CD4-positive, alpha-beta T cell (primary cell): ENCODE data around the gene SNX17. TPM values are rescaled to one million over a fixed set of nuclear protein-coding genes. Genes with fewer than 3 reads are reported as not detected.
"Not testable (repeated sequence)": the region's sequence is repeated elsewhere in the genome, so short reads cannot be mapped to it uniquely, and the experiment has no call there.

ENCODE experiments used
- ATAC-seq: fragments of 200-7000 bp; cut with Tn5 transposase; one replicate; pipeline ENCODE4 v1.10.0; 2022; ENCODE audit warnings: mild to moderate bottlenecking; ENCODE audit not compliant: poor library complexity
- CTCF ChIA-PET: fragments of 350-600 bp; sonication (Branson Sonifier 250); formaldehyde crosslinking; loops from one replicate; lab custom pipeline; 2021; ENCODE audit warnings: antibody characterized with exemption, inconsistent platforms; lab: Charles Lee
- POLR2A ChIA-PET: fragments of 350-600 bp; sonication (Branson Sonifier 250); formaldehyde crosslinking; loops from one replicate; lab custom pipeline; 2021; ENCODE audit warnings: antibody characterized with exemption, inconsistent platforms; lab: Charles Lee
- DNase-seq, 14 experiments: peaks; one replicate each; pipeline ENCODE4 v3.0.0-alpha.2; 2013 to 2020; ENCODE audit warnings: mixed read lengths in 2 of 14
- H3K27ac ChIP-seq, 2 donors: one replicate each; pipeline versions ENCODE4 v1.5.1 to v1.7.0; 2013; ENCODE audit warnings: low read length in 2 of 2, low read depth in 1 of 2, mild to moderate bottlenecking in 1 of 2
- H3K27me3 ChIP-seq, 2 experiments: 1 replicate in 1 of 2; 2 replicates in 1 of 2; pipeline versions ENCODE4 v1.6.1 to v1.7.0; 2013; ENCODE audit warnings: low read length in 2 of 2, control low read depth in 1 of 2, mild to moderate bottlenecking in 1 of 2, moderate library complexity in 1 of 2; ENCODE audit not compliant: insufficient read depth in 2 of 2, control insufficient read depth in 1 of 2
- H3K36me3 ChIP-seq: one replicate; pipeline ENCODE4 v1.6.1; 2013; ENCODE audit warnings: low read length, control low read depth; ENCODE audit not compliant: insufficient read depth
- H3K4me1 ChIP-seq: one replicate; pipeline ENCODE4 v1.6.1; 2013; ENCODE audit warnings: low read length, control low read depth; ENCODE audit not compliant: insufficient read depth
- H3K4me3 ChIP-seq: one replicate; pipeline ENCODE4 v1.5.1; 2013; ENCODE audit warnings: mild to moderate bottlenecking, low read length, moderate library complexity
- H3K9me3 ChIP-seq, 2 experiments: 1 replicate in 1 of 2; 2 replicates in 1 of 2; pipeline versions ENCODE4 v1.6.1 to v1.7.0; 2013; ENCODE audit warnings: low read length in 2 of 2, mild to moderate bottlenecking in 2 of 2, control low read depth in 1 of 2, moderate library complexity in 1 of 2; ENCODE audit not compliant: control insufficient read depth in 1 of 2, insufficient read depth in 1 of 2
- H3K27ac Mint-ChIP-seq: one replicate; pipeline ENCODE4 v1.8.0; 2020; ENCODE audit warnings: mixed read lengths
- H3K27me3 Mint-ChIP-seq: one replicate; pipeline ENCODE4 v1.8.0; 2021; ENCODE audit warnings: mixed read lengths
- H3K36me3 Mint-ChIP-seq: one replicate; pipeline ENCODE4 v1.8.0; 2021; ENCODE audit warnings: low read depth, mixed read lengths
- H3K4me1 Mint-ChIP-seq: one replicate; pipeline ENCODE4 v1.8.0; 2021; ENCODE audit warnings: low read depth, mixed read lengths
- H3K4me3 Mint-ChIP-seq: one replicate; pipeline ENCODE4 v1.8.0; 2020; ENCODE audit warnings: mild to moderate bottlenecking, mixed read lengths
- H3K9me3 Mint-ChIP-seq: one replicate; pipeline ENCODE4 v1.8.0; 2020; ENCODE audit warnings: mixed read lengths
- CTCF ChIP-seq: fragments of 200-600 bp; IDR thresholded peaks from one replicate; pipeline ENCODE4 v1.8.0; 2022; ENCODE audit warnings: antibody characterized with exemption, mild to moderate bottlenecking
- intact Hi-C, 2 experiments: fragments of 100-400 bp; cut with DNase I in 1 of 2; cut with micrococcal nuclease in 1 of 2; formaldehyde crosslinking; loops; one replicate each; pipeline versions ENCODE4 v1.15.1 to v1.9.0; 2023 to 2025; cut with DNase I, micrococcal nuclease
- total RNA-seq, 174 experiments: library from RNA in 2 of 174; stranded (reverse) in 2 of 174; gene quantifications; one replicate each; pipeline ENCODE4 v1.2.3 and lab custom pipeline; 2021 to 2026

SNX17 gene
- total RNA-seq, 2 experiments from 2014 or later: 66.3 to 67.9 TPM

GRCh38 chr2:27421660-27422250 is 51.3 kb downstream of the SNX17 start:
- H3K9me3 ChIP-seq: no peaks in the 10 kb centered on the region
- CTCF ChIA-PET: no interaction called here
- no peak for TF ChIP-seq CTCF
- no peaks in the 10 kb centered on the region for H3K27me3 ChIP-seq
- Mint-ChIP-seq H3K4me1 (no peaks in the 10 kb centered on the region), H3K9me3 (no peaks in the 10 kb centered on the region), H3K27ac (no peak overlapping the region), H3K4me3 (no peak overlapping the region), H3K36me3 (no peaks in the 10 kb centered on the region), H3K27me3 (no peaks in the 10 kb centered on the region)
- no peaks in the 10 kb centered on the region for H3K36me3 ChIP-seq
- ATAC-seq (no peak), DNase-seq (no peak)
- no peak overlapping the region for H3K4me3 ChIP-seq
- POLR2A ChIA-PET: no interaction called here
- no peaks in the 10 kb centered on the region for H3K4me1 ChIP-seq
- intact Hi-C loops: no loop called here
- H3K27ac ChIP-seq: no peak overlapping the region

- no peak for ATAC-seq
- no peaks in the 10 kb centered on the region for H3K27me3 ChIP-seq
- ChIA-PET POLR2A (no interaction called here), CTCF (no interaction called here)
- no peak overlapping the region for H3K4me3 ChIP-seq
- Mint-ChIP-seq H3K27ac (no peak overlapping the region), H3K27me3 (no peaks in the 10 kb centered on the region), H3K4me1 (peaks cover 5% of the 10 kb centered on the region), H3K36me3 (peaks cover under 1% of the 10 kb centered on the region), H3K9me3 (no peaks in the 10 kb centered on the region), H3K4me3 (no peak overlapping the region)
- H3K4me1 ChIP-seq: peaks cover 5% of the 10 kb centered on the region
- TF ChIP-seq CTCF: no peak
- intact Hi-C loops: no loop called here
- DNase-seq: no peak
- no peaks in the 10 kb centered on the region for H3K36me3 ChIP-seq
- no peak overlapping the region for H3K27ac ChIP-seq
- no peaks in the 10 kb centered on the region for H3K9me3 ChIP-seq
These were observed 52.5 kb downstream of the SNX17 start for GRCh38 chr2:27422958-27423357.

GRCh38 chr2:27425039-27425438 is 54.6 kb downstream of the SNX17 start:
- peaks cover 15% of the 10 kb centered on the region for H3K4me1 ChIP-seq
- H3K27ac Mint-ChIP-seq, H3K4me3 Mint-ChIP-seq, H3K4me3 ChIP-seq, H3K9me3 ChIP-seq, DNase-seq, H3K27me3 Mint-ChIP-seq, H3K36me3 ChIP-seq, H3K27ac ChIP-seq, POLR2A ChIA-PET, H3K27me3 ChIP-seq, ATAC-seq, H3K9me3 Mint-ChIP-seq: not testable (repeated sequence)
- intact Hi-C loops: loop anchor here (5.0 kb wide), 4 partner anchors 33 to 103 kb away; partner anchors contain the start of genes EIF2B4 (in 1 of the 2), IFT172 (in 1 of the 2), MPV17 (in 1 of the 2) and SNX17 (in 1 of the 2)
- Mint-ChIP-seq H3K36me3 (peaks cover 11% of the 10 kb centered on the region), H3K4me1 (peaks cover 22% of the 10 kb centered on the region)
- CTCF ChIA-PET: interaction anchor here (0.6 kb wide), 1 partner anchor 22 kb away, joined by 3 read pairs; no protein-coding TSS in a partner anchor

Other genes with a start within 250 kb of the SNX17 start
- gene ABHD1, start 246.8 kb upstream of the SNX17 start, total RNA-seq: 1 to 10 TPM; 1.0 to 1.3 TPM
- 10 to 100 TPM; 12.3 to 12.6 TPM for gene PREB, start 236.0 kb upstream of the SNX17 start, total RNA-seq
- not detected for gene PRR30, start 231.2 kb upstream of the SNX17 start, total RNA-seq
- gene TCF23, start 221.6 kb upstream of the SNX17 start, total RNA-seq: not detected
- 10 to 100 TPM; 79.1 to 82.5 TPM for gene ATRAID, start 158.6 kb upstream of the SNX17 start, total RNA-seq
- 100 to 1,000 TPM; 196 to 207 TPM for gene SLC5A6, start 158.3 kb upstream of the SNX17 start, total RNA-seq
- gene CAD, start 153.2 kb upstream of the SNX17 start, total RNA-seq: 10 to 100 TPM; 20.0 to 20.3 TPM
- gene SLC30A3, start 107.6 kb upstream of the SNX17 start, total RNA-seq: not detected
- gene DNAJC5G, start 95.2 kb upstream of the SNX17 start, total RNA-seq: not detected
- not detected for gene TRIM54, start 88.2 kb upstream of the SNX17 start, total RNA-seq
- gene UCN, start 62.2 kb upstream of the SNX17 start, total RNA-seq: 1 to 10 TPM; 1.8 to 2.3 TPM
- 10 to 100 TPM; 29.3 to 31.0 TPM for gene MPV17, start 47.5 kb upstream of the SNX17 start, total RNA-seq
- gene GTF3C2, start 13.9 kb upstream of the SNX17 start, total RNA-seq: 10 to 100 TPM; 54.6 to 56.8 TPM
- 10 to 100 TPM; 33.2 to 34.0 TPM for gene EIF2B4, start 278 bp upstream of the SNX17 start, total RNA-seq
- 10 to 100 TPM; 22.8 to 22.9 TPM for gene ZNF513, start 10.1 kb downstream of the SNX17 start, total RNA-seq
- gene PPM1G, start 39.0 kb downstream of the SNX17 start, total RNA-seq: 10 to 100 TPM; 30.4 to 31.2 TPM
- 100 to 1,000 TPM; 169 to 181 TPM for gene NRBP1, start 58.0 kb downstream of the SNX17 start, total RNA-seq
- gene KRTCAP3, start 71.8 kb downstream of the SNX17 start, total RNA-seq: 10 to 100 TPM; 11.5 to 12.8 TPM
- 10 to 100 TPM; 13.3 to 14.4 TPM for gene IFT172, start 119.1 kb downstream of the SNX17 start, total RNA-seq
- gene FNDC4, start 124.6 kb downstream of the SNX17 start, total RNA-seq: not detected
- gene GCKR, start 126.2 kb downstream of the SNX17 start, total RNA-seq: not detected
- 10 to 100 TPM; 13.6 to 14.1 TPM for gene ZNF512, start 212.4 kb downstream of the SNX17 start, total RNA-seq